Right lobe of liver (tissue), 4 donors: ENCODE measurements around the gene TRAF3IP1.

Source experiments
- CTCF ChIP-seq, 4 donors: fragments of 200-600 bp in 3 of 4; fragments of 450-650 bp in 1 of 4; IDR thresholded peaks; one replicate each; pipeline versions ENCODE4 v1.5.1 to v1.8.0; 2016 to 2022; ENCODE audit warnings: antibody characterized with exemption in 4 of 4, mild to moderate bottlenecking in 2 of 4
- POLR2A ChIP-seq: fragments of 450-650 bp; IDR thresholded peaks from one replicate; pipeline ENCODE4 v1.6.1; 2017; ENCODE audit warnings: antibody characterized with exemption, mild to moderate bottlenecking
- donor health status: DM: no; HTN: no; CAD: no.
- donor health status: DM: no; HTN: no; CAD: no.
- donor health status: DM: no; HTN: yes; CAD: no.

- TF ChIP-seq CTCF (IDR thresholded peaks at IDR 0.05) (no peak), POLR2A (no peak)
These were observed 38.4 kb upstream of the TRAF3IP1 start for GRCh38 chr2:238281826-238282480.
